Kidney epithelial cell (primary cell): ENCODE data around the gene CHP1. TPM values are rescaled to one million over a fixed set of nuclear protein-coding genes. Genes with fewer than 3 reads are reported as not detected.

ENCODE experiments used
- DNase-seq: peaks from one replicate; pipeline ENCODE4 v3.0.0-alpha.2; 2010; ENCODE audit warnings: low read depth
- H3K27me3 ChIP-seq: 2 replicates; pipeline ENCODE4 v1.6.0; 2011; ENCODE audit warnings: low read length; ENCODE audit not compliant: control insufficient read depth, insufficient read depth
- H3K36me3 ChIP-seq: 2 replicates; pipeline ENCODE4 v1.5.1; 2011; ENCODE audit warnings: low read length; ENCODE audit not compliant: control insufficient read depth, insufficient read depth
- H3K4me3 ChIP-seq: 2 replicates; pipeline ENCODE4 v1.5.1; 2011; ENCODE audit warnings: low read depth, mild to moderate bottlenecking, control low read depth, low read length
- CTCF ChIP-seq: IDR thresholded peaks from 2 replicates; pipeline ENCODE4 v1.5.1; 2011; ENCODE audit warnings: mild to moderate bottlenecking, moderate library complexity, low read length, control low read depth, inconsistent platforms; ENCODE audit not compliant: insufficient read depth, poor library complexity, severe bottlenecking
- total RNA-seq: library from RNA; depleted of rRNA; stranded (reverse); fragments of >200 nt; gene quantifications from 2 replicates; pipeline ENCODE4 v1.2.3, GENCODE V29; 2015

The CHP1 gene
- total RNA-seq, 1 donor from 2014 or later = 127 TPM

GRCh38 chr15:41203395-41203794 is 27.7 kb upstream of the CHP1 start:
- Histone ChIP-seq H3K4me3 (no peak overlapping the region), H3K36me3 (no peaks in the 10 kb centered on the region), H3K27me3 (no peaks in the 10 kb centered on the region)
- DNase-seq = no peak
- TF ChIP-seq CTCF = no peak

GRCh38 chr15:41205315-41205714 is 25.8 kb upstream of the CHP1 start:
- Histone ChIP-seq H3K36me3 (no peaks in the 10 kb centered on the region), H3K4me3 (no peak overlapping the region), H3K27me3 (no peaks in the 10 kb centered on the region)
- no peak for DNase-seq
- TF ChIP-seq CTCF = no peak

- Histone ChIP-seq H3K36me3 (no peaks in the 10 kb centered on the region), H3K4me3 (no peak overlapping the region), H3K27me3 (no peaks in the 10 kb centered on the region)
- peak; percentile 48 for DNase-seq
- no peak for TF ChIP-seq CTCF
Measured at GRCh38 chr15:41207687-41208448, 23.2 kb upstream of the CHP1 start.

GRCh38 chr15:41215708-41216107 is 15.4 kb upstream of the CHP1 start:
- no peaks in the 10 kb centered on the region for H3K27me3 ChIP-seq
- no peak overlapping the region for H3K4me3 ChIP-seq
- TF ChIP-seq CTCF = no peak
- no peak for DNase-seq
- H3K36me3 ChIP-seq = no peaks in the 10 kb centered on the region

- no peaks in the 10 kb centered on the region for H3K27me3 ChIP-seq
- TF ChIP-seq CTCF = no peak
- H3K36me3 ChIP-seq = no peaks in the 10 kb centered on the region
- no peak for DNase-seq
- H3K4me3 ChIP-seq = no peak overlapping the region
Measured at GRCh38 chr15:41218851-41219250, 12.2 kb upstream of the CHP1 start.

GRCh38 chr15:41219381-41219780 is 11.7 kb upstream of the CHP1 start:
- TF ChIP-seq CTCF = no peak
- DNase-seq = no peak
- H3K27me3 ChIP-seq = no peaks in the 10 kb centered on the region
- H3K36me3 ChIP-seq = no peaks in the 10 kb centered on the region
- no peak overlapping the region for H3K4me3 ChIP-seq
